Mucosa of gallbladder (tissue), 1 donor: ENCODE results near the gene ALX3. TPM values are rescaled to one million over a fixed set of nuclear protein-coding genes. Genes with fewer than 3 reads are reported as not detected.

Source experiments
- DNase-seq: peaks from one replicate; pipeline ENCODE4 v3.0.0-alpha.2; 2020; ENCODE audit warnings: low spot score
- total RNA-seq: library from RNA; stranded (reverse); gene quantifications from one replicate; pipeline ENCODE4 v1.2.1, GENCODE V29; 2021
- donor health status: DM: no; HTN: no; CAD: no.

ALX3 gene
- total RNA-seq, 1 donor from 2014 or later, result not detected

GRCh38 chr1:110065841-110066240 lies 4.6 kb downstream of the ALX3 start:
- no peak for DNase-seq

- DNase-seq, result no peak
Observed at GRCh38 chr1:110064576-110065337, 5.7 kb downstream of the ALX3 start.

- DNase-seq, result no peak
Observed at GRCh38 chr1:110063781-110064180, 6.7 kb downstream of the ALX3 start.

- no peak for DNase-seq
Observed at GRCh38 chr1:110062612-110063011, 7.9 kb downstream of the ALX3 start.

- DNase-seq, result no peak
Observed at GRCh38 chr1:110061341-110061740, 9.1 kb downstream of the ALX3 start.

- no peak for DNase-seq
Observed at GRCh38 chr1:110060662-110061060, 9.8 kb downstream of the ALX3 start.

- no peak for DNase-seq
Observed at GRCh38 chr1:110060034-110060661, 10.3 kb downstream of the ALX3 start.

- DNase-seq, result no peak
Observed at GRCh38 chr1:110059133-110059863, 11.2 kb downstream of the ALX3 start.

GRCh38 chr1:110058591-110058990 lies 11.9 kb downstream of the ALX3 start:
- no peak for DNase-seq

- DNase-seq, result no peak
Observed at GRCh38 chr1:110057963-110058518, 12.4 kb downstream of the ALX3 start.

- DNase-seq, result no peak
Observed at GRCh38 chr1:110056776-110057175, 13.7 kb downstream of the ALX3 start.

- DNase-seq, result no peak
Observed at GRCh38 chr1:110056285-110056683, 14.2 kb downstream of the ALX3 start.

GRCh38 chr1:110055493-110056284 lies 14.8 kb downstream of the ALX3 start:
- no peak for DNase-seq

- peak; percentile 56 for DNase-seq
Observed at GRCh38 chr1:110053552-110054428, 16.7 kb downstream of the ALX3 start.

- no peak for DNase-seq
Observed at GRCh38 chr1:110051262-110051648, 19.2 kb downstream of the ALX3 start.

GRCh38 chr1:110050602-110051261 lies 19.7 kb downstream of the ALX3 start:
- DNase-seq, result no peak

GRCh38 chr1:110049801-110050601 lies 20.5 kb downstream of the ALX3 start:
- no peak for DNase-seq

GRCh38 chr1:110048923-110049601 lies 21.4 kb downstream of the ALX3 start:
- DNase-seq, result peak; percentile 26

- DNase-seq, result no peak
Observed at GRCh38 chr1:110048240-110048639, 22.2 kb downstream of the ALX3 start.
